Epithelial cell of prostate (primary cell): ENCODE results near the gene DMD.

Source experiments
- DNase-seq: peaks from one replicate; pipeline ENCODE4 v3.0.0-alpha.2; 2011; ENCODE audit warnings: low read depth, low spot score
- H3K27ac ChIP-seq: fragments of 450-650 bp; 2 replicates; pipeline ENCODE4 v1.5.1; 2017; ENCODE audit warnings: mild to moderate bottlenecking

DMD gene

DNA sequence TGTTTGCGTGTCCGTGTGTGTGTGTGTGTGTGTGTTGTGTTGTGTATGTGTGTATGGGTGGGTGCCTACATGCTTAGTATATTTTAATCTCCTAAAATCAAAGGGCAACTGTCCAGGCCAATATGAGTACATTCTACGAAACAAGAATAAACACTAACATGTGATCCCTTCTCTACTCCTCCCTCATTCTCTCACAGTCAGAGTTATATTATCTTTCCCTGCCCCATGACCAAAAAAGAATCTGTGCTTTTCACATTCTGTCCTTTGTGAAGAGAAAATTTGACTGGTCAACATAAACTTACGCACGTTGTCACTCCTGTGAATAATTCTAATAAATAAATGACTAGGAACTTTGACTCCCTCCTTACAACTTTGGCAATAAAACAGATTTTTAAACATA, 532.9 kb downstream of the DMD start:
- no peak overlapping the region for H3K27ac ChIP-seq

GRCh38 chrX:32673193-32673592, 538.2 kb downstream of the DMD start:
- no peak overlapping the region for H3K27ac ChIP-seq
- no peak for DNase-seq

More for the DNA sequence above, 532.9 kb downstream of the DMD start:
- DNase-seq, result no peak

DNA sequence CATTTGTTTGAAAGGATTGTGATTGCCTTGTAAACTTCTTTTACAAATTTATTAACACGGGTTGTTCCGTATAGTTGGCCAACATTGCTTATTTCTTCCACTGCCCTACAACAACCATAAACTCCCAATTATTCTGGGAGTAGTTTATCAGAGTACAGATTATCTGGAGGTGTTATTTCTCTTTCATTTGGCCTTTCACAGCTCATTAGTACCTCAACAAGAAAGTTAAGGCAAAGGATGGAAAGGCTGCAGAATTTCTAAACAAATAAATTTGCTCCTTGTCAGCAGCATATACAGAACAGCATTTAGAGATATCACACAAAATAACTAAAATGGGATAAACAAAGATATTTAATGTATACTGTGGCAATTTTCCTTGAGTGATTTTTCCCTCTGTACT, 548.8 kb downstream of the DMD start:
- DNase-seq, result no peak
- H3K27ac ChIP-seq, result no peak overlapping the region

DNA sequence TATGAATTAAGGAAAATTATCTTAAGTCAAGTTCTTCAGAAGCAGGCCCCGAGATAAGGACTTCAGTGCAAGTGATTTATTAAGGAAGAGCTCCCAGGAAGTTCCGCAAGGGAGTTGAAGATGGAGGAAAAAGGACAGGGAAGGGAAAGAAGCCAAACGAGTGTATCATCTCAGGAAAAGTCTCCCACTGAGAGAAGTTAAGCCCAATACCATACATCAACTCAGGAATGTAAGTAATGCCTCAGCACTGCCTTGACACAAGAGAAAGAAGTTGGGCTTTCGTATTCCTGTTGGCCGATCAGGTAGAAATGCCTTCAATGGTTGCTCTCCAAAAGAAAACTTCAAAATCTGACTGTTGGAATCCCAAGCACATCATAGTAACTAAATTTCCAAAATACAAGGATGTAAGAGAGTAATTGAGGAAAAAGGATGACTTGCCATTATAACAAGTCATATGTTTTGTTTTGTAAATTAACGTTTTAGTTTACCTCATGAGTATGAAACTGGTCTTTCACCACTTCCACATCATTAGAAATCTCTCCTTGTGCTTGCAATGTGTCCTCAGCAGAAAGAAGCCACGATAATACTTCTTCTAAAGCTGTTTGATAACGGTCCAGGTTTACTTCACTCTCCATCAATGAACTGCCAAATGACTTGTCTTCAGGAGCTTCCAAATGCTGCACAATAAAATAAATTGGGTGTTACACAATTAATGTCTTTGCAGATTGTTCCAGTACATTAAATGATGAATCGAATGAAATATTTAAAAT, 566.7 kb downstream of the DMD start:
- no peak overlapping the region for H3K27ac ChIP-seq
- DNase-seq, result no peak

GRCh38 chrX:32642283-32642682, 569.1 kb downstream of the DMD start:
- no peak for DNase-seq
- no peak overlapping the region for H3K27ac ChIP-seq

- DNase-seq, result no peak
- H3K27ac ChIP-seq, result no peak overlapping the region
Measured at GRCh38 chrX:32618154-32618553, 593.2 kb downstream of the DMD start.

- H3K27ac ChIP-seq, result no peak overlapping the region
- no peak for DNase-seq
Measured at GRCh38 chrX:32614707-32615106, 596.6 kb downstream of the DMD start.

DNA sequence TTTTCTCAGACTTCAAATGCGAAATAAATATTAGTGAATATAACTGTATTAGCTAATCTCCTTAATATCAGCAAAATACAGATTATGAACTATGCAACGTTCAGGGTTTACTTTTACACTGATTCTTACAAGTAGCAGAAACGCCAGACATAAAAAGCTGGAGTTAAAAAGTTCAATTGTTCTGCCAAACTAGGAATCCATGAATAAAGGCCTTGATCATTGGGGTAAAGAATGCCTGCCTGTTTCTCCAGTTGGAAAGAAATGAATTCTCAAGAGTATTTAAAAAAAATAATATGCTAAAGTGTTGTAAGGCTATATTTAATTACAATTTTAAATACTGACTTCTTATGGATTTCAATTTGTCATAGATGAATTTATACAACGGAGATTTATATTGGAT, 612.2 kb downstream of the DMD start:
- no peak overlapping the region for H3K27ac ChIP-seq
- no peak for DNase-seq

- no peak overlapping the region for H3K27ac ChIP-seq
- no peak for DNase-seq
Measured at GRCh38 chrX:32598707-32599106, 612.6 kb downstream of the DMD start.

- DNase-seq, result no peak
- H3K27ac ChIP-seq, result no peak overlapping the region
Measured at GRCh38 chrX:32597777-32598176, 613.6 kb downstream of the DMD start.

DNA sequence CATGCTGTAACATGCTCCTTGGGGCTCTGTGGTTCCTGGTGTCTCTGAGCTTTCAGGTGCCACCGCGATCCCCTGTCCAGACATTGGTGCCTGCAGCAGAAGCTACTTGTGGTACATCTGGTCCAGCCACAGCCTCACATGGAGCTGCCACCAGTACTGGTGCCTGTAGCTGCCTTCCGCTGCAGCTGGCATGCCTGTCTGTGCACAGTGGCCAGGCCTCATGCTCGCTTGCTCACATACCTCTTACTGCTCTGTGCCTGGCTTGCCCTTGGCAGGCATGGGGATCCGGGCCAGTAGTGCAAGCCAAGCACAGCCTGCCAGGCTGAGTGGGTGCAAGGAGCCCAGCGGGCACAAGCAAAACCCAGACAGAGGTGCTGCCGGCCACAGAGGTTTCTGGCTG, 618.6 kb downstream of the DMD start:
- H3K27ac ChIP-seq, result no peak overlapping the region
- no peak for DNase-seq

DNA sequence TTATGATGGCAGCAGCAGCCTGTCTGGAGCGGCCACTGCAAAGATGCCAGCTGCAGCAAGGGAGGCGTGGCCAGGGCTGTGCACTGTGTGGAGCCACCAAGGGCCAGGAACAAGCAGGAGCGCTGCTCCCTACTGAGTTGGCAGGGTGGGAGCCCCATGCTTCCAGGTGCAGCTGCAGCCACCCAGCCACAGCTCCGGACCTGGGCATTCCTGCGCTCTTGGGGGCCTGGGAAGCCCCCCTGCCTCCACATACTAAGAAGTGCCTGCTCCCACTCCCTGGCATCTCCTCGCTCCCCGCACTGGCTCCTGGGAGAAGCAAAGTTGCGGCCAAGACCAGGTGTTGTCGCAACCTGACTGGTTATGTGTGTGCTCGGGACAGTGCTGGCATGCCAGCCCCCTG, 619.8 kb downstream of the DMD start:
- no peak overlapping the region for H3K27ac ChIP-seq
- DNase-seq, result no peak

DNA sequence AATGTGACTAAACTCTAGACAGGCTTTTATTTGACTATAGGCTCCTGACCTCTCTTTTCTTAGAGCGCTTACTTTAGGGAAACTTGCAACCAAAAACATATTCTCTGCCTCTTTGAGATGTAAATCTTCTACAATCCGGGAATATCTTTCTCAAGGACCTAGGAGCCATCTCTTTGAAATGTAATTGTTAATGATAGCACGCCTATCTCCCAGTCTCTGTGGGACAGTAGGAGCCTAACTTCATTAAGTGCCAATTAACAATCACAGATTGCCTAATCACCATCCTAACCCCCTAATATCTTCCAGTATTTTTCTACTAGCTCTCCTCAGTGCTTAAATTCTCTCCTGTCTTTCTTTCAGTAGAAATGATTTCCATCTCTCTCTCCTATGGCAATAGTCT, 628.6 kb downstream of the DMD start:
- H3K27ac ChIP-seq, result no peak overlapping the region
- no peak for DNase-seq

- DNase-seq, result no peak
- no peak overlapping the region for H3K27ac ChIP-seq
Measured at GRCh38 chrX:32576885-32577284, 634.5 kb downstream of the DMD start.

DNA sequence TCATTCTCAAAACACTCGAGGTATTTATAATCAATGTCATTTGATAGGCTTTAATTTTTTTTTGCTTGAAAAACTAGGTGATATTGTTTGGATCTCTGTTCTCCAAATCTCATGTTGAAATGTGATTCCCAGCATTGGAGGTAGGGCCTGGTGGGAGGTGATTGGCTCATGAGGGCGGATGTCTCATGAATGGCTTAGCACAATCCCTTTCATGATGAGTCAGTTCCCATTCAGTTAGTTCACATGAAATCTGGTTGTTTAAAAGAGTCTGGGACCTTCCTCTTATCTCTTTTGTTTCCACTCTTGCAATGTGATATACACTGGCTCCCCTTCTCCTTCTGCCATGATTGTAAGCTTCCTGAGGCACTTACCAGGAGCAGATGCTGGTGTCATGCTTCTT, 638.7 kb downstream of the DMD start:
- no peak overlapping the region for H3K27ac ChIP-seq
- no peak for DNase-seq

DNA sequence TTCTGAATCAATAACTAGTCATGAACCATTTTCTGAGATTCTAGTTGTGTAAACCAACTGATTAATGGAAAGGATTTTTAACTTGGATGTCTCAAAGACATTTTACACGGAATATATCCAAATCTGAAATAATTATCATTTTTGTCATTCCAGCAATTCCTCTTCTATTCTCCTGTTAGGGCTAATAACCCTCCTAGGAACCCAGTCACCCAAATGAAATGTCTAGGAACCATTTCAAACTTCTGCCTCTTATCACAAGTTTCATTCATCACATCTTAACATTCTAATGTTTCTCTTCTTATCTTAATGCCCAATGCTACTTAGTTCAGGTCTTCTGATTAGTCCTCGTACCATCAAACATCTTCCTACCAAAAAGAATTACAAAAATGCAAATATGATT, 639.8 kb downstream of the DMD start:
- DNase-seq, result no peak
- no peak overlapping the region for H3K27ac ChIP-seq

- no peak overlapping the region for H3K27ac ChIP-seq
- no peak for DNase-seq
Measured at GRCh38 chrX:32562261-32562660, 649.1 kb downstream of the DMD start.

DNA sequence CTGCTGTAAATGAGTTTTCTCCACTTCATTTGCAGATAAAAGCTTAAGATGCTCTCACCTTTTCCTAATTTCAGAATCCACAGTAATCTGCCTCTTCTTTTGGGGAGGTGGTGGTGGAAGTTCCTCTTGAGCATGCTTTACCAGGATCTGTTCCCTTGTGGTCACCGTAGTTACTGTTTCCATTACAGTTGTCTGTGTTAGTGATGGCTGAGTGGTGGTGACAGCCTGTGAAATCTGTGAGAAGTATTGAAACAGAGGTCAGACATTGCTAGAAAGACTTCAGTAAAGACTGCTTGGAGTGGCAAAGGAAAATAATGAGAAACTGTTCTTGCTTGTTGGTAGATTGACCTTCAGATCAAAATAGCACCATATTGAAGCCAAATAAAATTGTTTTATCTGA, 666.2 kb downstream of the DMD start:
- no peak overlapping the region for H3K27ac ChIP-seq
- DNase-seq, result no peak

DNA sequence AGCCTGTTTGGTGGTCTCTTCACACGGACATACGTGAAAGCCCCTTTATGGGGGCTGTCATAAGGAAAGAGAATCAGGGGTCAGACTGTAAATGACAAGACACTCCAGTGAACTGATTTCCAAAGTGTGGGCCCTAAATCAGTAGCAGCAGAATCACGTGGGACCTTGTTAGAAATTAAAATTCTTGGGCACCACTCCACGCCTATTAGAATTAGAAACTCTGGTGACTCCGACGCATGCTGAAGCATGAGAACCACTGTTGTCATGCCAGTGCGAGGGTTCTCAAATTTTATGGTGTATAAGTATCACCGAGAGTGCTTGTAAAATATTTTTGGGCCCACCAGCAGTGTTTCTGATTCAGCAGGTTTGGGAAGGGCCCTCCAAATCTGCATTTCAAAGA, 672.8 kb downstream of the DMD start:
- H3K27ac ChIP-seq, result no peak overlapping the region
- no peak for DNase-seq

GRCh38 chrX:32533848-32534247, 677.5 kb downstream of the DMD start:
- H3K27ac ChIP-seq, result no peak overlapping the region
- no peak for DNase-seq

- no peak for DNase-seq
- H3K27ac ChIP-seq, result no peak overlapping the region
Measured at GRCh38 chrX:32532262-32532661, 679.1 kb downstream of the DMD start.

- DNase-seq, result no peak
- no peak overlapping the region for H3K27ac ChIP-seq
Measured at GRCh38 chrX:32530802-32531403, 680.4 kb downstream of the DMD start.
